ENCODE measurements around the gene TXNRD2.

The TXNRD2 gene

DNA sequence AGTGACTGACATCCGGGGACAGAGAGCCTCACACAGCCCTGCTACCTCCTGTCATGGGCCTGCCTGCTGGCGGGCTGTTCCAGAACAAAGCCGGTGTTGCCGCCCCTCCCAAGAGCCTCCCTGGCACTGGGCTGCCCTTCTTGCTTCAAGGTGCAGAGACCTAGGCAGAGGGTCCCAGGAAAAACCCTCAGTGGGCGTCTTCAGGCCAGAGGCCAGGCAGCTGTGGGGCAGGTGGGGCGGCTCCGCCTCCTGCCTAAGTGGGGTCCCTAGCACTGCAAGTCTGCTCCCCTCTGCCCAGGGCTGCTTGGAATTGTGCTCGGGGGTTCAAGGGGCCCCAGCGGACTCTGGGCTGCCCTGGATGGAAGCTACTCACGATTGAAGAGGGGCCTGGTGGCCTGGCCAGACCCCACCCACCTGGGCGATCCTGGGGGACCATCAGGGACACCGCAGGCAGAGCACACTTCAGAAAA, 66.5 kb downstream of the TXNRD2 start:
- Histone ChIP-seq H3K4me3 (ENCODE audit: low read length in 2 of 2) (no peak overlapping the region), H3K36me3 (ENCODE audit: control insufficient read depth in 2 of 2, insufficient read depth in 2 of 2, low read length in 2 of 2) (peaks cover 0 to 3% of the 10 kb centered on the region in 2 donors), H3K27ac (ENCODE audit: low read length) (no peak overlapping the region), H3K9ac (ENCODE audit: low read length in 2 of 2) (no peak overlapping the region), H3K27me3 (ENCODE audit: control insufficient read depth in 1 of 2, insufficient read depth in 2 of 2, low read length in 2 of 2) (no peaks in the 10 kb centered on the region), H3K4me1 (ENCODE audit: control insufficient read depth, insufficient read depth, low read length) (peaks cover 3% of the 10 kb centered on the region), H3K9me3 (ENCODE audit: control insufficient read depth in 2 of 2, low read length in 2 of 2) (no peaks in the 10 kb centered on the region)

DNA sequence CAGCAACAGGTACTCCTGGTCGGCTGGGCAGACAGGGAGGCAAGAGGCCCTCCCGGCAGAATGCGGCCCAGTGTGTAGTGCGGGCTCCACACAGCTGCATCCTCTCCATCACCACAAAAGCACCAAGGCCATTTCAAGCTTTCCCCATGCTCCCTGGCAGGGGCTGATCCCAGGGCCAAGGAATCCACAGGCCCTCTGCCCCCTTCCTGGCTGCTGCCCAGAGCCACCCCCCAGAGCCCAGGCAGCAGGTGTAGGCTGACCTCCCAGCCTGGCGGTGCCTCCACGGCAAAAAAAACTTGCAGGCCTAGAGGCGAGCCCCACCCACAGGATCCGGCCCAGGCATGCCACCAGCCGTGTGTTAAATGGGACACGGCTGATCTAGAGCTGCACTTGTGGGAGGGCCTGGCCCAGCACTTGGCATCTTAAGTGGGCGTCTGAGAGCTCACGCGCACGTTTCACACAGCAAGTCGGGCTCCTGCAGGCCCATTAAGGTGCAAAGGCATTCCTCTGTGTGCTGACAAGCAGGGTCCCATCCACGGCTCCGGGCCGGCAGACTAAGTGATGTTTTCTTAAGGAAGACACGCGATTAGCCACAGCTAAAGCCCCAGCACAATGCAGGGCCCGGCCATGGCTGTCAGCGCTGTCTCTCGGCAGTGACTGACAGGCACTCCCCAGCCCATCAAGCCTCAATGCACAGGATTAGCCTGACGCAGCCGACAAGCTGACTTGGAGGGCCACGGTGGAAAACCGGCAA, 67.1 kb downstream of the TXNRD2 start:
- Histone ChIP-seq H3K36me3 (ENCODE audit: control insufficient read depth in 2 of 2, insufficient read depth in 2 of 2, low read length in 2 of 2) (peaks cover 0 to 3% of the 10 kb centered on the region in 2 donors), H3K4me1 (ENCODE audit: control insufficient read depth, insufficient read depth, low read length) (peaks cover 3% of the 10 kb centered on the region), H3K27me3 (ENCODE audit: control insufficient read depth in 1 of 2, insufficient read depth in 2 of 2, low read length in 2 of 2) (no peaks in the 10 kb centered on the region), H3K9ac (ENCODE audit: low read length in 2 of 2) (no peak overlapping the region), H3K9me3 (ENCODE audit: control insufficient read depth in 2 of 2, low read length in 2 of 2) (no peaks in the 10 kb centered on the region), H3K4me3 (ENCODE audit: low read length in 2 of 2) (no peak overlapping the region), H3K27ac (ENCODE audit: low read length) (no peak overlapping the region)

DNA sequence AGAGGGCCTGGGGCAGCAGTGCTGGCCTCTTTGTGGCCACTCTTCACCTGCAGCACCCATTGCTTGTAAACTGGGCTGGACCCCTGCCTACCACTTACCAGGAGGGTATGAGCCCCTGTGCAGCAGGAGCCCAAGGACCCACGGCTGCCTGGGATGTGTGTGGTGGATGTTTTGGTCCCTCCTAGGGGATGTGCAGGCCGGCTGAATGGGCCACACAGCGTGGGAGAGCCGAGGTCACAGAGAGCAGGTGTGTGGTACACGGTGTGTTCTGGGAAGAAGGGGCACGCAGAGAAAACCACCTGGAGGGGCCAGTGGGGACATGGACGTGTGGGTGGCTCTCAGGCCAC, 67.7 kb downstream of the TXNRD2 start:
- Histone ChIP-seq H3K9me3 (ENCODE audit: control insufficient read depth in 2 of 2, low read length in 2 of 2) (no peaks in the 10 kb centered on the region), H3K27me3 (ENCODE audit: control insufficient read depth in 1 of 2, insufficient read depth in 2 of 2, low read length in 2 of 2) (no peaks in the 10 kb centered on the region), H3K4me3 (ENCODE audit: low read length in 2 of 2) (no peak overlapping the region), H3K36me3 (ENCODE audit: control insufficient read depth in 2 of 2, insufficient read depth in 2 of 2, low read length in 2 of 2) (peaks cover 0 to 3% of the 10 kb centered on the region in 2 donors), H3K27ac (ENCODE audit: low read length) (no peak overlapping the region), H3K9ac (ENCODE audit: low read length in 2 of 2) (no peak overlapping the region), H3K4me1 (ENCODE audit: control insufficient read depth, insufficient read depth, low read length) (peaks cover 3% of the 10 kb centered on the region)

DNA sequence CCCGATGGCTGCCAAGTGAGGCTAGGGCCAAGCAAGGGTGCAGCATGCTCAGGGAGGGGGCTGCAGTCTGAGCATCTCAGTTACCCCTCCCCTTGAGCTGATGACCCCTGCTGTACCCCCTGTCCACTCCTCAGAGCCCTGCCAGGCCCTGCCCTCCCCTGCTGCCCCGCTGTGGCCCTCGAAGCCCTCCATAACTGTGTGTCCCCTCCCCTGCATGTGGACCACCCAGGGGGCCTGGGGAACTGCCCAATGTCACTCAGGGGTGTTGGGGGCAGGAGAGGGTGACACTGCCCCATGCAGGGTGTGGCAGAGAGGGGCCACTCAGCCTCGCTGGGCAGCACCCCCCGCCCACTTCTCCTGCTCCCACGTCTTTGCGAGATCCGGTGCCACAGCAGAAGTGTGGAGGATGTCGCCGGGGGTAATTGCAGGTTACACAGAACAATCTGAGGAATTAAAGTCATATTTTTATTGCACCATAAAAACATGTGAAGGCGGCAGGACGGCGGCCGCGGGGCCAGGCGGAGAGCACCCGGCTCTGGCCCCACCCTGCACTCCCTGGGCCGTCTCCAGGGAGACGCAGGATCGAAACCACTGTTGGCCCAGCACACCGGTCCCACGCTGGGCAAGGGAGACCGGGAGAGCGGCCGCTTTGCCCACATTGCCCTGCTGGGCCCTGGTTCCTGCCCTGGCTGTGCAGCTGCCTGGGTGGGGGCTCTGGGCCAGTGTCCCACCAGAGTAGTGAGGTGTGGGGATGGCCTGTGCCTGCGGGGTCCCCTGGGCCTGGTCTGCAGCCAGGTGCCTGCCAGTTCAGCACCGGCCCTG, 68.3 kb downstream of the TXNRD2 start:
- Histone ChIP-seq H3K27ac (ENCODE audit: low read length) (no peak overlapping the region), H3K4me1 (ENCODE audit: control insufficient read depth, insufficient read depth, low read length) (peaks cover 3% of the 10 kb centered on the region), H3K9ac (ENCODE audit: low read length in 2 of 2) (no peak overlapping the region), H3K4me3 (ENCODE audit: low read length in 2 of 2) (no peak overlapping the region), H3K27me3 (ENCODE audit: control insufficient read depth in 1 of 2, insufficient read depth in 2 of 2, low read length in 2 of 2) (no peaks in the 10 kb centered on the region), H3K9me3 (ENCODE audit: control insufficient read depth in 2 of 2, low read length in 2 of 2) (no peaks in the 10 kb centered on the region), H3K36me3 (ENCODE audit: control insufficient read depth in 2 of 2, insufficient read depth in 2 of 2, low read length in 2 of 2) (peaks cover 0 to 2% of the 10 kb centered on the region in 2 donors)

DNA sequence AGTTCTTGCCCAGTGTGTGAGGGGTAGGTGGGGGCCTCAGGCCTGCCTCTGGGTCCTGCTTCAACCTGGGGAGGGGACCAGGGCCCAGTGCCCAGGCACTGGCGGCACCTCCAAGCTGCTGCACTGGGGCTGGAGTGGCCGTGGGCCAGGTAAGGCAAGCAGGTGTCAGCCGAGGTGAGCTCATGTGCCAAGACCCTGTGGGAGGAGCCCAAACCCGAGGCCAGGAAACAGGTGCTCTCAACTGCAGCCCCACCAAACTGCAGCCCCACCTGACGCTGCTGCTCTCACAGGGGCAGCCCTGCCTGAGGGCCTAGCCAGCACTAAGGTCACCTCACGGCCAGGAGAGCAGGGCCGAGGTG, 68.9 kb downstream of the TXNRD2 start:
- Histone ChIP-seq H3K4me3 (ENCODE audit: low read length in 2 of 2) (no peak overlapping the region), H3K9ac (ENCODE audit: low read length in 2 of 2) (no peak overlapping the region), H3K4me1 (ENCODE audit: control insufficient read depth, insufficient read depth, low read length) (peaks cover 3% of the 10 kb centered on the region), H3K27ac (ENCODE audit: low read length) (no peak overlapping the region), H3K9me3 (ENCODE audit: control insufficient read depth in 2 of 2, low read length in 2 of 2) (no peaks in the 10 kb centered on the region), H3K27me3 (ENCODE audit: control insufficient read depth in 1 of 2, insufficient read depth in 2 of 2, low read length in 2 of 2) (no peaks in the 10 kb centered on the region), H3K36me3 (ENCODE audit: control insufficient read depth in 2 of 2, insufficient read depth in 2 of 2, low read length in 2 of 2) (no peaks in the 10 kb centered on the region)

DNA sequence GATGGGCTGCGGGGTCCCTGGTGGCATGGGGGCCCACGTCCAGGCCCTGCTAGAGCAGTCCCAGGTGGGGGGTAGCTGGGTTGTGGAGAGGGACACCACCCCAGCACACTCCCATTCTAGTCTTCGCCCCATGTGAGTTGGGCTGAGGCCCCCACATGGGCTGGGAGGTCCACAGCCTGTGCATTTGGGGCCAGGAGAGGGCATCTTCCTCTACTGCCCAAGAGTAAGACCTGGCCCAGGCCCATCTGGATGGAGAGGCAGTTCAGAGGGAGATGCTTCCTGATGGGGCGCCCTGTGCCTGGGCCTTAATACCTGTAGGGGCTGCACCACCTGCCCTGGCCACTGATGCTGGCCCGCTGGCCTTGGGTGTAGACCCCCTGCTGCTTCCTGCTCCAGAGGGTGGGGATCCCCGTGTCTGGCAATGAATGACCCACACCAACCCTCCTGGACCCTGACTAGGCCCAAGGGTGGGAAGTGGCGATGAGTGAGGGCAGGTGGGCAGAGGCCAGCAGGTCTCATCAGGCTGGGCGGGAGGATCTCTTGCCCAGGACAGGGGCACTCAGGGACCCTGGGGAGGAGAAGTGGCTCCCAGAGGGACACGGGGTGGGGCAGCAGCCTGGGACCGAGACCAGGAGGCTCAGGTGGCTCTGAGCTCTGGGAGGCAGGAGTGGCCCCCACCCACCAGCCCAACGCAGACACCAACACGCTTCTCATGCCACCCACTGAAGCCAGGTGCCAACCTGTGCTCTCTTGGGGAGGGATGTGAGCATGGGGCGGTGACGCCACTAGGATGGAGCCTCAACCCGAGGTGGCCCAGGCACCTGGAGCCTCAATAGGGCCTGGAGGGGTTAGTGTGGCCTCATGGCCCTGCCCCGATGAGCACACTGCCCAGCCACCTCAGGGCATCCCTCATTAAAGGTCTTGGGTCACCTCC, 69.5 kb downstream of the TXNRD2 start:
- H3K4me1 ChIP-seq (ENCODE audit: control insufficient read depth, insufficient read depth, low read length), result peaks cover 3% of the 10 kb centered on the region
- H3K27me3 ChIP-seq (ENCODE audit: control insufficient read depth in 1 of 2, insufficient read depth in 2 of 2, low read length in 2 of 2), result no peaks in the 10 kb centered on the region
- no peak overlapping the region for H3K4me3 ChIP-seq (ENCODE audit: low read length in 2 of 2)
- no peak overlapping the region for H3K27ac ChIP-seq (ENCODE audit: low read length)
- no peaks in the 10 kb centered on the region for H3K9me3 ChIP-seq (ENCODE audit: control insufficient read depth in 2 of 2, low read length in 2 of 2)
- H3K9ac ChIP-seq (ENCODE audit: low read length in 2 of 2), result no peak overlapping the region
- no peaks in the 10 kb centered on the region for H3K36me3 ChIP-seq (ENCODE audit: control insufficient read depth in 2 of 2, insufficient read depth in 2 of 2, low read length in 2 of 2)

DNA sequence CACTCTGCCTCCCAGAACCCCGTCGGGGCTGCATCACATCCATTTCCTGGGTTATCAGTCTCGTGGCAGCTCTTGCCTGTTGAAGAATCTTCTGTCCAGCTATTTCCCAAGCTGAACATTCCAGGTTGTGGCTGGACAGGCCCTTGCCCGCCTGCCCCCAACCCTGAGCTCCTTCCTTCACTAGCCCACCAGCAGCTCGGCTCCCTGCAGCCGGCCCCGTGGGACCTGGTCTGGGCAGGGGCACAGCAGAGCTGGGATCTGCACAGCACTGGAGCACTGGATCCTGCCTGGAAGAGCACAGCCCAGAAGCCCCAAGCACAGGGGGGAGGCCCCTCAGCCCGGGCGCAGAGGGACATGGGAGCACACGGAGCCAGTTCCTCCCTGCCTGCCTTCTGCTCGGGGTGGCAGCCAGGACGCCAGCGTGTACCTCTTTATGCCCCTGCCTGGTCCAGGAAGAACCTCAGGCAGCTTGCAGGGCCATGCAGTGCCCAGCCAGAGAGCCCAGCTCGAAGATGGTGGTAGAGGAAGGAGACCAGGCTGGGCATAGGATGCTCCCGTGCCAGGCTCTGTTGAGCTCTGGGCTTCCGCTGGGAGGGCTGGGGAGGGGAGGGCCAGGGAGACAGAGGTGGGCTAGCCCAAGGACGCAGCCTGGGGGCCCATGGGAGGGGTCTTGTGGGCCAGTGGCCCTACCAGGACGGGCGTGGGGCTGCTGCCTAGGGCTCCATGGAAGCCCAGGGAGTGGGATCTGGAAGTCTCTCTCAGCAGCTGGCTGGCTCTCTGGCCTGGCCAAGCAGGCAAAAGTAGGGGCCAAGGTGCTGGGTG, 70.4 kb downstream of the TXNRD2 start:
- H3K9ac ChIP-seq (ENCODE audit: low read length in 2 of 2), result no peak overlapping the region
- H3K27ac ChIP-seq (ENCODE audit: low read length), result no peak overlapping the region
- H3K4me1 ChIP-seq (ENCODE audit: control insufficient read depth, insufficient read depth, low read length), result peaks cover 3% of the 10 kb centered on the region
- H3K36me3 ChIP-seq (ENCODE audit: control insufficient read depth in 2 of 2, insufficient read depth in 2 of 2, low read length in 2 of 2), result no peaks in the 10 kb centered on the region
- no peaks in the 10 kb centered on the region for H3K27me3 ChIP-seq (ENCODE audit: control insufficient read depth in 1 of 2, insufficient read depth in 2 of 2, low read length in 2 of 2)
- no peaks in the 10 kb centered on the region for H3K9me3 ChIP-seq (ENCODE audit: control insufficient read depth in 2 of 2, low read length in 2 of 2)
- H3K4me3 ChIP-seq (ENCODE audit: low read length in 2 of 2), result no peak overlapping the region

DNA sequence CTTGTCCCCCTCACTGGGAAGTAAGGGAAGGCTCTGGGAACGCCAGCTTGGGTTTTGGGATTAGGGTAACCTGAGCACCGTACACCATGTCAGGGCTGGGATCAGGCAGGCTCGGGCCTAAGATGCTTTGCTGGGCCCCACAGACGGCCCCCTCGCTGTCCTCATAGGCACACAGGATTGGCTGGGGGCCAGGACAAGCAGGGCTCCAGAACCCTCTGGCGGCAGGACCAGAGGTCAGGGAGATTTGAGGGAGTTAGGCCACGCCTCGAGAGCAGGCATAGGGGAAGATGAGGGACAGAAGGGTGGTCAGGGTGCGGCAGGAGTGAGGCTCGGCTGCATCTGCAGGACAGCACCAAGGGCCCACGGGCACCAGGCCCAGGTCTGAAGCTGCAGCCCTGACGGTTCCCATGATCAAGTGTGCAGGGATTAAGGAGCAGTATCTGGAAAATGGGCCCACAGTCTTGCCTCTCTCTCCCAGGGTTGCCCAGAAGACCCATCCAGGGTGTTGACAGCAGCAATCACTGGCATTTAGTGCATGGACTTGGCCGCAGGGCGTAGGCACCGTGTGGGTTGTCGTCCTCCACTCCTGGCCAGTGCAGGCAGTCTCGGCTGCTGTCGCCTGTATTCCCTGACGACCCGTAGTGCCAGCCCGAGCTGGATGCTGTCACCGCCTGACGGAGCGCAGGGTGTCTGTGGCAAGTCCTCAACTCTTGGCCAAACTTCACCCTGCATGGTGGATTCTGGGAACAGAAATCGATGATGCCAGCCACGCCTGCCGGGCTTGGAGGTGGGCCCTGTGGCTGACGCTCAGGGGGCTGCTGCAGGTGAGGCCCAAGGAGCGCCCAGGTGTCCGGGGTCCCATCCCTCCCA, 71.2 kb downstream of the TXNRD2 start:
- Histone ChIP-seq H3K4me3 (ENCODE audit: low read length in 2 of 2) (no peak overlapping the region), H3K9me3 (ENCODE audit: control insufficient read depth in 2 of 2, low read length in 2 of 2) (no peaks in the 10 kb centered on the region), H3K9ac (ENCODE audit: low read length in 2 of 2) (no peak overlapping the region), H3K4me1 (ENCODE audit: control insufficient read depth, insufficient read depth, low read length) (peaks cover 3% of the 10 kb centered on the region), H3K27me3 (ENCODE audit: control insufficient read depth in 1 of 2, insufficient read depth in 2 of 2, low read length in 2 of 2) (no peaks in the 10 kb centered on the region), H3K36me3 (ENCODE audit: control insufficient read depth in 2 of 2, insufficient read depth in 2 of 2, low read length in 2 of 2) (no peaks in the 10 kb centered on the region), H3K27ac (ENCODE audit: low read length) (no peak overlapping the region)

DNA sequence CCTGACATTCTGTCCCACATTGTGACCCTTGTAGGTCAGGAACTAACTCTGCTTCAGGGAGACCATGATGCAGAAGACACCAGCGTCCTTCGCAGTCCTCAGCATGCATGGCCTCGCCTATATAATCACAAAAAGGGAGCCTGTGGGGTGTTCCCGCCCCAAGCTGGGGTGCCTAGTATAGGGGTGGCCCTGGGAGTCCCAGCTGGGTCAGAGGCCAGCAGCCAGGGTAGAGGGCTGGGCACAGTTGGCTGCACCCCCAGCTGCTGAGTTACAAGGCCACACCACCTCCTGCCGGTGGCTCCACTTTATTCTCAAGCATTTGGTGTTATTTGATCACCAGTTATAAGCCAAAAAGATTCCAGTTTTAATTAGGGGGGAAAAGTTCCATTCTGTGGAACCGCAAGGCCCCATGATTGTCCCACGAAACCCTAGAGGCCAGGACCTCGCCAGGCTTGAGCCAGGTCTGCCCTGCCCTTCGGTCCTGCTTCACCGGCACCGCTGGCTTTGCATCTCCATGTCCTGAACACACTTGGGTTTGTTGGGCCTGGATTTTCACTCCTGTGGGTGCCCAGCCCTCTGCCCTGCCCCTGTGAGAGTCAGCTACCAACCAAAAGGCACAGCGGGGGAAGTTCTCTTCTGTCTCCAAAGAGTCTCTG, 72.0 kb downstream of the TXNRD2 start:
- no peak overlapping the region for H3K27ac ChIP-seq (ENCODE audit: low read length)
- H3K36me3 ChIP-seq (ENCODE audit: control insufficient read depth in 2 of 2, insufficient read depth in 2 of 2, low read length in 2 of 2), result no peaks in the 10 kb centered on the region
- H3K4me3 ChIP-seq (ENCODE audit: low read length in 2 of 2), result no peak overlapping the region
- no peaks in the 10 kb centered on the region for H3K4me1 ChIP-seq (ENCODE audit: control insufficient read depth, insufficient read depth, low read length)
- no peaks in the 10 kb centered on the region for H3K9me3 ChIP-seq (ENCODE audit: control insufficient read depth in 2 of 2, low read length in 2 of 2)
- H3K27me3 ChIP-seq (ENCODE audit: control insufficient read depth in 1 of 2, insufficient read depth in 2 of 2, low read length in 2 of 2), result no peaks in the 10 kb centered on the region
- H3K9ac ChIP-seq (ENCODE audit: low read length in 2 of 2), result no peak overlapping the region
